OCI-LY3 (cell line): ENCODE measurements around the gene TRABD2B.

Source experiments
- EZH2phosphoT487 ChIP-seq: fragments of 200-600 bp; shearing (Covaris generic); IDR thresholded peaks from 2 replicates; pipeline ENCODE4 v1.6.1; 2018; ENCODE audit warnings: antibody characterized with exemption, mixed run types, low read depth
- TF ChIP-seq, protein P1 (sequence below): fragments of 200-600, 300-600 bp; sonication (generic); IDR thresholded peaks from 2 replicates; pipeline ENCODE4 v1.5.1; 2014; ENCODE audit warnings: antibody characterized with exemption, low read length, low read depth

- TF ChIP-seq, protein P1, sequence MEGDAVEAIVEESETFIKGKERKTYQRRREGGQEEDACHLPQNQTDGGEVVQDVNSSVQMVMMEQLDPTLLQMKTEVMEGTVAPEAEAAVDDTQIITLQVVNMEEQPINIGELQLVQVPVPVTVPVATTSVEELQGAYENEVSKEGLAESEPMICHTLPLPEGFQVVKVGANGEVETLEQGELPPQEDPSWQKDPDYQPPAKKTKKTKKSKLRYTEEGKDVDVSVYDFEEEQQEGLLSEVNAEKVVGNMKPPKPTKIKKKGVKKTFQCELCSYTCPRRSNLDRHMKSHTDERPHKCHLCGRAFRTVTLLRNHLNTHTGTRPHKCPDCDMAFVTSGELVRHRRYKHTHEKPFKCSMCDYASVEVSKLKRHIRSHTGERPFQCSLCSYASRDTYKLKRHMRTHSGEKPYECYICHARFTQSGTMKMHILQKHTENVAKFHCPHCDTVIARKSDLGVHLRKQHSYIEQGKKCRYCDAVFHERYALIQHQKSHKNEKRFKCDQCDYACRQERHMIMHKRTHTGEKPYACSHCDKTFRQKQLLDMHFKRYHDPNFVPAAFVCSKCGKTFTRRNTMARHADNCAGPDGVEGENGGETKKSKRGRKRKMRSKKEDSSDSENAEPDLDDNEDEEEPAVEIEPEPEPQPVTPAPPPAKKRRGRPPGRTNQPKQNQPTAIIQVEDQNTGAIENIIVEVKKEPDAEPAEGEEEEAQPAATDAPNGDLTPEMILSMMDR, result no peak
- no peak for TF ChIP-seq EZH2phosphoT487
These were observed 43.5 kb downstream of the TRABD2B start for GRCh38 chr1:47953661-47954060.
